HL-60 (cell line): Measurements from ENCODE around the gene CACNA2D1.

Source experiments
- GABPA ChIP-seq: IDR thresholded peaks from 2 replicates; pipeline ENCODE4 v1.6.1; 2012; ENCODE audit warnings: low read depth
- TF ChIP-seq, protein P1 (sequence below): IDR thresholded peaks from 2 replicates; pipeline ENCODE4 v1.6.1; 2012; ENCODE audit warnings: low read depth; ENCODE audit not compliant: insufficient replicate concordance
- TF ChIP-seq, protein P2 (sequence below): IDR thresholded peaks from one replicate; pipeline ENCODE4 v1.5.1; 2011; ENCODE audit warnings: low read length, control low read depth, inconsistent platforms; ENCODE audit not compliant: insufficient read depth

GRCh38 chr7:82007315-82007714 is 436.3 kb downstream of the CACNA2D1 start:
- TF ChIP-seq, protein P1, sequence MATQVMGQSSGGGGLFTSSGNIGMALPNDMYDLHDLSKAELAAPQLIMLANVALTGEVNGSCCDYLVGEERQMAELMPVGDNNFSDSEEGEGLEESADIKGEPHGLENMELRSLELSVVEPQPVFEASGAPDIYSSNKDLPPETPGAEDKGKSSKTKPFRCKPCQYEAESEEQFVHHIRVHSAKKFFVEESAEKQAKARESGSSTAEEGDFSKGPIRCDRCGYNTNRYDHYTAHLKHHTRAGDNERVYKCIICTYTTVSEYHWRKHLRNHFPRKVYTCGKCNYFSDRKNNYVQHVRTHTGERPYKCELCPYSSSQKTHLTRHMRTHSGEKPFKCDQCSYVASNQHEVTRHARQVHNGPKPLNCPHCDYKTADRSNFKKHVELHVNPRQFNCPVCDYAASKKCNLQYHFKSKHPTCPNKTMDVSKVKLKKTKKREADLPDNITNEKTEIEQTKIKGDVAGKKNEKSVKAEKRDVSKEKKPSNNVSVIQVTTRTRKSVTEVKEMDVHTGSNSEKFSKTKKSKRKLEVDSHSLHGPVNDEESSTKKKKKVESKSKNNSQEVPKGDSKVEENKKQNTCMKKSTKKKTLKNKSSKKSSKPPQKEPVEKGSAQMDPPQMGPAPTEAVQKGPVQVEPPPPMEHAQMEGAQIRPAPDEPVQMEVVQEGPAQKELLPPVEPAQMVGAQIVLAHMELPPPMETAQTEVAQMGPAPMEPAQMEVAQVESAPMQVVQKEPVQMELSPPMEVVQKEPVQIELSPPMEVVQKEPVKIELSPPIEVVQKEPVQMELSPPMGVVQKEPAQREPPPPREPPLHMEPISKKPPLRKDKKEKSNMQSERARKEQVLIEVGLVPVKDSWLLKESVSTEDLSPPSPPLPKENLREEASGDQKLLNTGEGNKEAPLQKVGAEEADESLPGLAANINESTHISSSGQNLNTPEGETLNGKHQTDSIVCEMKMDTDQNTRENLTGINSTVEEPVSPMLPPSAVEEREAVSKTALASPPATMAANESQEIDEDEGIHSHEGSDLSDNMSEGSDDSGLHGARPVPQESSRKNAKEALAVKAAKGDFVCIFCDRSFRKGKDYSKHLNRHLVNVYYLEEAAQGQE, result no peak
- no peak for TF ChIP-seq GABPA
- TF ChIP-seq, protein P2, sequence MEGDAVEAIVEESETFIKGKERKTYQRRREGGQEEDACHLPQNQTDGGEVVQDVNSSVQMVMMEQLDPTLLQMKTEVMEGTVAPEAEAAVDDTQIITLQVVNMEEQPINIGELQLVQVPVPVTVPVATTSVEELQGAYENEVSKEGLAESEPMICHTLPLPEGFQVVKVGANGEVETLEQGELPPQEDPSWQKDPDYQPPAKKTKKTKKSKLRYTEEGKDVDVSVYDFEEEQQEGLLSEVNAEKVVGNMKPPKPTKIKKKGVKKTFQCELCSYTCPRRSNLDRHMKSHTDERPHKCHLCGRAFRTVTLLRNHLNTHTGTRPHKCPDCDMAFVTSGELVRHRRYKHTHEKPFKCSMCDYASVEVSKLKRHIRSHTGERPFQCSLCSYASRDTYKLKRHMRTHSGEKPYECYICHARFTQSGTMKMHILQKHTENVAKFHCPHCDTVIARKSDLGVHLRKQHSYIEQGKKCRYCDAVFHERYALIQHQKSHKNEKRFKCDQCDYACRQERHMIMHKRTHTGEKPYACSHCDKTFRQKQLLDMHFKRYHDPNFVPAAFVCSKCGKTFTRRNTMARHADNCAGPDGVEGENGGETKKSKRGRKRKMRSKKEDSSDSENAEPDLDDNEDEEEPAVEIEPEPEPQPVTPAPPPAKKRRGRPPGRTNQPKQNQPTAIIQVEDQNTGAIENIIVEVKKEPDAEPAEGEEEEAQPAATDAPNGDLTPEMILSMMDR, result no peak
